OCI-LY1 (cell line): ENCODE data around the gene KCTD1.

Source experiments
- EZH2 ChIP-seq: fragments of 200-600 bp; sonication (generic), shearing (Covaris generic); IDR thresholded peaks from 2 replicates; pipeline ENCODE4 v1.8.0; 2017; ENCODE audit warnings: borderline replicate concordance, mixed run types, mild to moderate bottlenecking, antibody characterized with exemption, low read length, moderate library complexity, mixed read lengths
- TF ChIP-seq, protein P1 (sequence below): fragments of 200-600 bp; sonication (generic), shearing (Covaris generic); IDR thresholded peaks from 2 replicates; pipeline ENCODE4 v1.5.1; 2017; ENCODE audit warnings: mild to moderate bottlenecking, antibody characterized with exemption, low read length, moderate library complexity, mixed read lengths

DNA sequence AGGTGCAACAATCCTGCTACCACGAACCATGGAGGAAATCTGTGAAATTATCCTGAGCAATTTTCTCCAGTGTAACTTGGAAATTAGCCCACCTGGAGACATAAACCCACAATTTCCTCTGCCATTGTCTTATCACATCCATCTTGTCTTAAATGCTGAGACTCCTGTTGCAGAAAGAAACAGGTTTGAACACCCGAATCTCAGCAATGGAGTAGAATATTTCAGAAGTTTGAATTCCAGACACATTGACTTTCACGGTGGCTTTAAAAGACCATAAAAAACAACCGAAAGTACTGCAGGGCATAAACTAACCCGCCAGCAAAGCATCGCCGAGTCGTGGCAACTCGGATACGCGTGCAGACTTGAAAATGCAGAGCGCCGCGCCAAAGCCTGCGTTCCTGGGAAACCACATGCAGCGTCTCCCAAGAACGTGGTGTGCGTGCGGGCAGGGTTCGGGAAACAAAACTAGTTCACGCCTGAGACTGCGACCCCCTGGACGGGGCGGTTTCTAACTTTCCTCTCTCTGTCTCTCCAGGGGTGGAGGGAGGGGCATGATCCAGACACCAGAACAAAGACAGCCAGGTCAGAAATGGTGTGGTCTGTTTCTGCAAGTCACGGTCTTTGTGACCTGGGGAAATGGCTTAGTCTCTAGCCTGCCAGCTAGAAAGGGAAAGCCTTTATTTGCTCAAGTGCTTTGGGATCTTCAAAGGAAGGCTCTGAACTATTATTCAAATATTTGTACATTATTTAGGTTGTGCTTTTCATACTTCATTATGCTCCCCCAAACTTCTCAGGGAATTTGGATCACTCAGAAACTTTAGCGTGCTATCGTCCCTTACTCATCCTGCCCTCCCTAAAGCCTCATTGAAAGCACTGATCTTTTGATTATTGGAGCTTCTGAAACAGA lies 26.9 kb upstream of the KCTD1 start:
- TF ChIP-seq EZH2: no peak
- TF ChIP-seq, protein P1, sequence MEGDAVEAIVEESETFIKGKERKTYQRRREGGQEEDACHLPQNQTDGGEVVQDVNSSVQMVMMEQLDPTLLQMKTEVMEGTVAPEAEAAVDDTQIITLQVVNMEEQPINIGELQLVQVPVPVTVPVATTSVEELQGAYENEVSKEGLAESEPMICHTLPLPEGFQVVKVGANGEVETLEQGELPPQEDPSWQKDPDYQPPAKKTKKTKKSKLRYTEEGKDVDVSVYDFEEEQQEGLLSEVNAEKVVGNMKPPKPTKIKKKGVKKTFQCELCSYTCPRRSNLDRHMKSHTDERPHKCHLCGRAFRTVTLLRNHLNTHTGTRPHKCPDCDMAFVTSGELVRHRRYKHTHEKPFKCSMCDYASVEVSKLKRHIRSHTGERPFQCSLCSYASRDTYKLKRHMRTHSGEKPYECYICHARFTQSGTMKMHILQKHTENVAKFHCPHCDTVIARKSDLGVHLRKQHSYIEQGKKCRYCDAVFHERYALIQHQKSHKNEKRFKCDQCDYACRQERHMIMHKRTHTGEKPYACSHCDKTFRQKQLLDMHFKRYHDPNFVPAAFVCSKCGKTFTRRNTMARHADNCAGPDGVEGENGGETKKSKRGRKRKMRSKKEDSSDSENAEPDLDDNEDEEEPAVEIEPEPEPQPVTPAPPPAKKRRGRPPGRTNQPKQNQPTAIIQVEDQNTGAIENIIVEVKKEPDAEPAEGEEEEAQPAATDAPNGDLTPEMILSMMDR: no peak
